ENCODE measurements around the gene MUC21. TPM values are rescaled to one million over a fixed set of nuclear protein-coding genes. Genes with fewer than 3 reads are reported as not detected.
"Not testable (repeated sequence)": the region's sequence is repeated elsewhere in the genome, so short reads cannot be mapped to it uniquely, and the experiment has no call there.

The MUC21 gene
- total RNA-seq, 2 donors from 2014 or later: not detected

- ATAC-seq (no peak), DNase-seq (ENCODE audit: low spot score in 2 of 2) (no peak)
- H3K9me3 Mint-ChIP-seq: no peaks in the 10 kb centered on the region
- H3K36me3 Mint-ChIP-seq: no peaks in the 10 kb centered on the region
- no peak overlapping the region for H3K27ac Mint-ChIP-seq
These were observed 20.8 kb upstream of the MUC21 start for GRCh38 chr6:30962716-30963115.

- Mint-ChIP-seq H3K9me3 (no peaks in the 10 kb centered on the region), H3K27ac (no peak overlapping the region), H3K36me3 (no peaks in the 10 kb centered on the region)
- DNase-seq (ENCODE audit: low spot score in 2 of 2) (no peak), ATAC-seq (no peak)
These were observed 19.9 kb upstream of the MUC21 start for GRCh38 chr6:30963641-30964040.

GRCh38 chr6:30964075-30964474 is 19.4 kb upstream of the MUC21 start:
- H3K9me3 Mint-ChIP-seq: no peaks in the 10 kb centered on the region
- peak overlapping the region in 1 of 2 donors; percentile 32 for H3K27ac Mint-ChIP-seq
- DNase-seq (ENCODE audit: low spot score in 2 of 2) (no peak), ATAC-seq (peak; percentile 28 to 65)
- H3K36me3 Mint-ChIP-seq: no peaks in the 10 kb centered on the region

GRCh38 chr6:30965140-30965601 is 18.3 kb upstream of the MUC21 start:
- DNase-seq (ENCODE audit: low spot score in 2 of 2): no peak

GRCh38 chr6:30966154-30966553 is 17.4 kb upstream of the MUC21 start:
- Mint-ChIP-seq H3K36me3 (no peaks in the 10 kb centered on the region), H3K27ac (peak overlapping the region in 1 of 2 donors; percentile 12), H3K9me3 (no peaks in the 10 kb centered on the region)
- DNase-seq (ENCODE audit: low spot score in 2 of 2) (no peak), ATAC-seq (no peak)

More at GRCh38 chr6:30965140-30965601, 18.3 kb upstream of the MUC21 start:
- no peaks in the 10 kb centered on the region for H3K36me3 Mint-ChIP-seq
- ATAC-seq: peak in 1 of 2 donors; percentile 69
- H3K9me3 Mint-ChIP-seq: no peaks in the 10 kb centered on the region
- peak overlapping the region in 1 of 2 donors; percentile 32 for H3K27ac Mint-ChIP-seq

GRCh38 chr6:30969171-30969570 is 14.3 kb upstream of the MUC21 start:
- not testable (repeated sequence) for ATAC-seq; H3K36me3 Mint-ChIP-seq; H3K27ac Mint-ChIP-seq; H3K9me3 Mint-ChIP-seq; DNase-seq (ENCODE audit: low spot score in 2 of 2)

- H3K27ac Mint-ChIP-seq: peak overlapping the region in 1 of 2 donors; percentile 44
- no peaks in the 10 kb centered on the region for H3K36me3 Mint-ChIP-seq
- ATAC-seq (no peak), DNase-seq (ENCODE audit: low spot score in 2 of 2) (no peak)
- no peaks in the 10 kb centered on the region for H3K9me3 Mint-ChIP-seq
These were observed 12.6 kb upstream of the MUC21 start for GRCh38 chr6:30970946-30971345.

GRCh38 chr6:30972816-30973215 is 10.7 kb upstream of the MUC21 start:
- H3K9me3 Mint-ChIP-seq: no peaks in the 10 kb centered on the region
- no peak overlapping the region for H3K27ac Mint-ChIP-seq

GRCh38 chr6:30974490-30975252 is 8.8 kb upstream of the MUC21 start:
- ATAC-seq (no peak), DNase-seq (ENCODE audit: low spot score in 2 of 2) (no peak)
- H3K36me3 Mint-ChIP-seq: no peaks in the 10 kb centered on the region

More at GRCh38 chr6:30972816-30973215, 10.7 kb upstream of the MUC21 start:
- ATAC-seq (no peak), DNase-seq (ENCODE audit: low spot score in 2 of 2) (no peak)
- H3K36me3 Mint-ChIP-seq: no peaks in the 10 kb centered on the region

GRCh38 chr6:30979141-30979540 is 4.4 kb upstream of the MUC21 start:
- no peak overlapping the region for H3K27ac Mint-ChIP-seq
- H3K9me3 Mint-ChIP-seq: no peaks in the 10 kb centered on the region
- no peak for ATAC-seq
- H3K36me3 Mint-ChIP-seq: no peaks in the 10 kb centered on the region
- DNase-seq (ENCODE audit: low spot score in 2 of 2): no peak

More at GRCh38 chr6:30974490-30975252, 8.8 kb upstream of the MUC21 start:
- no peak overlapping the region for H3K27ac Mint-ChIP-seq
- H3K9me3 Mint-ChIP-seq: no peaks in the 10 kb centered on the region

- ATAC-seq (no peak), DNase-seq (ENCODE audit: low spot score in 2 of 2) (no peak)
- H3K36me3 Mint-ChIP-seq: no peaks in the 10 kb centered on the region
- no peaks in the 10 kb centered on the region for H3K9me3 Mint-ChIP-seq
- no peak overlapping the region for H3K27ac Mint-ChIP-seq
These were observed 3.8 kb upstream of the MUC21 start for GRCh38 chr6:30979690-30980089.

- DNase-seq (ENCODE audit: low spot score in 2 of 2) (no peak), ATAC-seq (no peak)
- Mint-ChIP-seq H3K36me3 (no peaks in the 10 kb centered on the region), H3K9me3 (no peaks in the 10 kb centered on the region), H3K27ac (no peak overlapping the region)
These were observed 1.4 kb upstream of the MUC21 start for GRCh38 chr6:30981942-30982772.

GRCh38 chr6:30985490-30985889 is 2.0 kb downstream of the MUC21 start:
- DNase-seq (ENCODE audit: low spot score in 2 of 2) (no peak), ATAC-seq (peak in 1 of 2 donors; percentile 93)
- H3K27ac Mint-ChIP-seq: no peak overlapping the region
- no peaks in the 10 kb centered on the region for H3K9me3 Mint-ChIP-seq
- no peaks in the 10 kb centered on the region for H3K36me3 Mint-ChIP-seq

GRCh38 chr6:30987304-30987703 is 3.8 kb downstream of the MUC21 start:
- no peaks in the 10 kb centered on the region for H3K36me3 Mint-ChIP-seq
- no peaks in the 10 kb centered on the region for H3K9me3 Mint-ChIP-seq
- H3K27ac Mint-ChIP-seq: no peak overlapping the region
- DNase-seq (ENCODE audit: low spot score in 2 of 2): no peak
- ATAC-seq: no peak

- ATAC-seq: no peak
- Mint-ChIP-seq H3K36me3 (no peaks in the 10 kb centered on the region), H3K9me3 (no peaks in the 10 kb centered on the region), H3K27ac (no peak overlapping the region)
- DNase-seq (ENCODE audit: low spot score in 2 of 2): no peak
These were observed 4.8 kb downstream of the MUC21 start for GRCh38 chr6:30988209-30988825.

GRCh38 chr6:30990422-30991086 is 7.0 kb downstream of the MUC21 start:
- peak in 1 of 2 donors; percentile 14 for DNase-seq (ENCODE audit: low spot score in 2 of 2)
- ATAC-seq: peak; percentile 58 to 61
- H3K9me3 Mint-ChIP-seq: no peaks in the 10 kb centered on the region

More at GRCh38 chr6:30990422-30991086, 7.0 kb downstream of the MUC21 start:
- Mint-ChIP-seq H3K27ac (peak overlapping the region in 1 of 2 donors; percentile 68), H3K36me3 (no peaks in the 10 kb centered on the region)
